HUES6 (cell line): ENCODE data around the gene ULBP3.
"Not testable (repeated sequence)": the region's sequence is repeated elsewhere in the genome, so short reads cannot be mapped to it uniquely, and the experiment has no call there.

Experiments
- H3K27ac ChIP-seq: 2 replicates; pipeline ENCODE4 v1.7.0; 2013; ENCODE audit warnings: low read depth, mild to moderate bottlenecking, low read length, inconsistent platforms
- H3K27me3 ChIP-seq: 2 replicates; pipeline ENCODE4 v1.6.1; 2013; ENCODE audit warnings: low read length; ENCODE audit not compliant: control insufficient read depth, insufficient read depth
- H3K36me3 ChIP-seq: 2 replicates; pipeline ENCODE4 v1.6.1; 2013; ENCODE audit warnings: low read length; ENCODE audit not compliant: control insufficient read depth, insufficient read depth
- H3K4me1 ChIP-seq: 2 replicates; pipeline ENCODE4 v1.6.1; 2013; ENCODE audit warnings: low read length; ENCODE audit not compliant: control insufficient read depth, insufficient read depth
- H3K4me3 ChIP-seq: 2 replicates; pipeline ENCODE4 v1.5.1; 2013; ENCODE audit warnings: low read depth, low read length
- H3K9ac ChIP-seq: one replicate; pipeline ENCODE4 v1.6.1; 2013; ENCODE audit warnings: mild to moderate bottlenecking, low read length
- H3K9me3 ChIP-seq: 2 replicates; pipeline ENCODE4 v1.6.1; 2013; ENCODE audit warnings: low read depth, low read length; ENCODE audit not compliant: control insufficient read depth, insufficient read depth

The ULBP3 gene

DNA sequence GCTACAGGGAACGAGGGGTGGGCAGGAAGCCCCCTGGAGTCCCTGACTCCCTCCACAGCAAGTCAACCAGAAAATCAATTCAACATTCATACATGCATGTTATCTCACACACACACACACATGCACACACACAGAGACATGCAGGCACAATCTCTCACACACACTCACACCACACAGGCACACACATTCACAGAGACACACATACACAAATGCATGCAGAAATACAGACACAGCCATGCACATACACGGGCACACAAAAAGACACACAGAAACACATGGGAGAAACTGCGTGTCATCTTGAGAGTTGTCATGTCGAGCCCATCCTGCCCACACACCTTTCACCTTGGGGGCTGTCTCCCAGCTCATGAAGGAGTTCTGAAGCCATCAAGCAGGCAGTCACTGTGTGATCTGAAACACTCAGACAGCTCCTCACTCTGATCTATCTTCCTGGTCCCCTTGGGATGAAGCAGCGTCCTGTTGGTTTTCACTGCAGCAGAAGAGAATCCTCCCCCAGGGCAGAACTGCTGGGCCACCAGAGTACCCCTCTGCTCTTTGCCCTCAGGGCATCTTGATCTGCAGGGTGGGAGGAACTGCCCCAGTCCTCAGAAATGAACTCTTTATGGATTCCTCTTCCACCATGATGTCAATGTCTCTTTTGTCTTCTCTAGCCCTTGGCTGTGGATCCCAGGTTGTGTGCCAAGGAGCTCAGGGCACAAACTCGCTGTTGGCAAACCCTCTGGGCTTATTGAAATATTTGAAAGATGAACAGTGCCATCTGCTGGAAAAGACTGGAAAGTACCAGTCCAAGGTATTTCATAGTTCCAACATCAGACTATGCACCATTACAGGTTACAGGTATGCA lies 52.4 kb downstream of the ULBP3 start:
- Histone ChIP-seq H3K4me1 (no peaks in the 10 kb centered on the region), H3K9ac (no peak overlapping the region), H3K4me3 (no peak overlapping the region), H3K27ac (no peak overlapping the region), H3K36me3 (no peaks in the 10 kb centered on the region), H3K9me3 (no peaks in the 10 kb centered on the region), H3K27me3 (peaks cover 82% of the 10 kb centered on the region)

DNA sequence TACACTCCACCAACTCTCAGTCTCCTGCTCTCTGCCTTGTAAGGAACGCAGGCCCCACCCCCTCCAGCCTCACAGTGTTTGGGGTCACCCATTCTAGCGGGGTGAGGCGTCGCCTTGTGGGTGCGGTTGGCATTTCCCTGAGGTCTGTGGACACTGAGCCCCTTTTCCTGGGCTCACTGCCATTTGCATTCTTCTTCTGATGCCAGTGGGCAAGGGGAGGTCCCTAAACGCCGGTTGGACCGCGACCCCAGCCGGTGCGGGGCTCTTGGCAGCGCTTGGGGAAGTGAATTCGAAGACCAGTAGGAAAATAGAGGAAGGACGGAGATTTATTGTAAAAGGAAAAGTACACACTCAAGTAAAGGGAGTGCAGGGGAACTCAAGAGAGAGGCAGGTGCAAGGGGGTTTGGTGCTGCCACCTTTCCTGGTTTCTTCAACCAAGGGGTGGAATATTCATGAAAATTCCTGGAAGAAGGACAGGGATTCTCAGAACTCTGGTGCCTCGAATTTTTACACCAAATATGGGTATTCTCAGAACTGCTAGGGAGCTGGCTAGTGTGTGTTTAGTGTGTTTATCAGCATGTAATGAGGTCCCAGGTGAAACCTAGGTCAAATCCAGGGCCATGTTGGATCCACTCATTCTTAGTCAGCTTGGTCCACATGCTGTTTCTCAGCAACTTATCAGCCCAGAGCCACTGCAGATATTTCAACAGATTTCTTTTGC lies 53.5 kb downstream of the ULBP3 start:
- H3K4me1 ChIP-seq: not testable (repeated sequence)
- H3K27me3 ChIP-seq: peaks cover 86% of the 10 kb centered on the region

GRCh38 chr6:150014623-150015280 lies 54.2 kb downstream of the ULBP3 start:
- not testable (repeated sequence) for H3K4me1 ChIP-seq, H3K9ac ChIP-seq, H3K27ac ChIP-seq, H3K36me3 ChIP-seq, H3K4me3 ChIP-seq, H3K9me3 ChIP-seq
- H3K27me3 ChIP-seq: peaks cover 91% of the 10 kb centered on the region

More for the DNA sequence above, 53.5 kb downstream of the ULBP3 start:
- H3K9ac ChIP-seq, H3K36me3 ChIP-seq, H3K9me3 ChIP-seq, H3K27ac ChIP-seq, H3K4me3 ChIP-seq: not testable (repeated sequence)

GRCh38 chr6:150013785-150014622 lies 54.9 kb downstream of the ULBP3 start:
- not testable (repeated sequence) for H3K36me3 ChIP-seq, H3K9ac ChIP-seq, H3K27ac ChIP-seq, H3K4me1 ChIP-seq, H3K9me3 ChIP-seq, H3K4me3 ChIP-seq
- peaks cover 92% of the 10 kb centered on the region for H3K27me3 ChIP-seq

- not testable (repeated sequence) for H3K4me1 ChIP-seq, H3K27ac ChIP-seq, H3K36me3 ChIP-seq, H3K9ac ChIP-seq, H3K4me3 ChIP-seq, H3K9me3 ChIP-seq
- H3K27me3 ChIP-seq: peaks cover 92% of the 10 kb centered on the region
Observed at GRCh38 chr6:150012846-150013784, 55.8 kb downstream of the ULBP3 start.
